GM19351 (cell line): ENCODE data around the gene SERINC3.

Experiments
- ATAC-seq: cut with Tn5 transposase; IDR thresholded peaks from one replicate; pipeline ENCODE4 v1.9.1; 2021; ENCODE audit warnings: mild to moderate bottlenecking, moderate library complexity; ENCODE audit not compliant: unreplicated experiment

The SERINC3 gene

GRCh38 chr20:44468044-44468782, 53.7 kb downstream of the SERINC3 start:
- ATAC-seq, result no peak

- ATAC-seq, result no peak
These were observed 54.5 kb downstream of the SERINC3 start for GRCh38 chr20:44467289-44467883.

- no peak for ATAC-seq
These were observed 56.8 kb downstream of the SERINC3 start for GRCh38 chr20:44465001-44465560.

GRCh38 chr20:44464514-44464913, 57.4 kb downstream of the SERINC3 start:
- ATAC-seq, result no peak

DNA sequence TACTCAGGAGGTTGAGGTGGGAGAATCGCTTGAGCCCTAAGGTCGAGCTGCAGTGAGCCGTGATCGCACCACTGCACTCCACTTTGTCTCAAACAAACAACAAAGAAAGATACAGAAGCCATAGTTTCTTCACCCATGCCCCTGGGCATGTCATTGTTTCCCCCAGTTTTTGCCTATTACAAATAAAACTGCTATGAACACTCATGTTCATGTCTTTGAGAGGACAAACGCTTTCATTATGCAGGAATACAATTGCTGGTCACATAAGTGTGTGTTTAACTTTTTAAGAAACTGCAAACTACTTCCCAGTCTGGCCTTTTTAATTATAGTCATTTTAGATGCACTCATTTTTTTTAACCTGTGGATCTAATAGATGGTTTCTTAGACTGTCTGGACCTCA, 58.4 kb downstream of the SERINC3 start:
- ATAC-seq, result no peak

- no peak for ATAC-seq
These were observed 60.1 kb downstream of the SERINC3 start for GRCh38 chr20:44461803-44462174.

DNA sequence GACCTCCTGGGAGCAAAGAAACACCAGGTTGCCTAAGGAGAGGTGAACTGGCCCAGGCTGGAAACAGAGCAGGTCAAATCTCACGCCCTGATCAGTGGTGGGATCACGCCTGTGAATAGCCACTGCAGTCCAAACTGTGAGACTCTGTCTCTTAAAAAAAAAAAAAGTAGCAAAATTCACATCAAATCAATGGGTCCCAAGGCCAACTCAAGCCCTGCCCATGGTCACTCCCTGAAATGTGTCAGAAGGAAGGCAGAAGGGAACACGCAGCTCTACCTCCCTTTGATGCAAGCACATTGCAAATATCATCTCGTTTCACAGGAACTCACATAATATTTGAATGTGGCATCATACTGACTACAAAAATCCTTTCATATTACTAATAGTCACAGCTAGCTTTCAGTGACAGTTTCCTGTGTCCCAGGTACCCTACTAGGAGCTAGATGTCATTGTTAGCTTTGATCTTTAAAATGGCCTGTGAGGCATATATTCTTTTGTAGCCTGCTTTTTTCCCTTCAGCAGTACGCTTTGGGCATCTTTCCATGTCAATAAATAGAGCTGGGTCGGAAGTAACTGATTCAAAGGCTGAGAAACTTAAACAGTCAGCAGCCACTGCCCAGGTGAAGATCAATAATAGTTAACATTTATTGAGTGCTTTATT, 60.6 kb downstream of the SERINC3 start:
- ATAC-seq, result no peak

- no peak for ATAC-seq
These were observed 61.1 kb downstream of the SERINC3 start for GRCh38 chr20:44460795-44461141.

- ATAC-seq, result no peak
These were observed 62.6 kb downstream of the SERINC3 start for GRCh38 chr20:44459271-44459670.

GRCh38 chr20:44457016-44457415, 64.9 kb downstream of the SERINC3 start:
- no peak for ATAC-seq

GRCh38 chr20:44456611-44457010, 65.3 kb downstream of the SERINC3 start:
- no peak for ATAC-seq

- no peak for ATAC-seq
These were observed 66.7 kb downstream of the SERINC3 start for GRCh38 chr20:44455126-44455525.

DNA sequence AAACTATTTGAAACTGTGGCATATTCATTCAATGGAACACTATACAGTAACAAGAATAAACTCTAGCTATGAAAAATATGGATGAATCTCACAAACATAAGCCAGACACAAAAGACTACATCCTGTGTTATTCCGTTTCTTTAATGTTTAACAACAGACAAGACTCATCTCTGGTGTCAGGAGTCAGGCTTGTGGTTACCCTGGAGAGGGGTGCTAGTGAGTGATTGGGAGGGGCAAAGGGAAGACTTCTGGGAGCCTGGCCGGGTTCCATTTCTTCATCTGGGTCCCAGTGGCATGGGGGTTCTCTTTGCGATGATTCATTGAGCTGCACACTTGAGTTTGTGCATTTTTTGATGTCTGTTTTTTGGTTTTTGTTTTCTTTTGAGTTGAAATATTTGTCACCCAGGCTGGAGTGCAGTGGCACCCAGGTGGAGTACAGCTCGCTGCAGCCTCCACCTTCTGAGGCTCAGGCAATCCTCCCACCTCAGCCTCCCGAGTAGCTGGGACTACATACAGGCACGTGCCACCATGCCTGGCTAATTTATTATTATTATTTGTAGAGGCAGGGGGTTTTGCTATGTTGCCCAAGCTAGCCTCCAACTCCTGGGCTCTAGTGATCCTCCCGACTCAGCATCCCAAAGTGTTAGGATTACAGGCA, 67.4 kb downstream of the SERINC3 start:
- no peak for ATAC-seq

DNA sequence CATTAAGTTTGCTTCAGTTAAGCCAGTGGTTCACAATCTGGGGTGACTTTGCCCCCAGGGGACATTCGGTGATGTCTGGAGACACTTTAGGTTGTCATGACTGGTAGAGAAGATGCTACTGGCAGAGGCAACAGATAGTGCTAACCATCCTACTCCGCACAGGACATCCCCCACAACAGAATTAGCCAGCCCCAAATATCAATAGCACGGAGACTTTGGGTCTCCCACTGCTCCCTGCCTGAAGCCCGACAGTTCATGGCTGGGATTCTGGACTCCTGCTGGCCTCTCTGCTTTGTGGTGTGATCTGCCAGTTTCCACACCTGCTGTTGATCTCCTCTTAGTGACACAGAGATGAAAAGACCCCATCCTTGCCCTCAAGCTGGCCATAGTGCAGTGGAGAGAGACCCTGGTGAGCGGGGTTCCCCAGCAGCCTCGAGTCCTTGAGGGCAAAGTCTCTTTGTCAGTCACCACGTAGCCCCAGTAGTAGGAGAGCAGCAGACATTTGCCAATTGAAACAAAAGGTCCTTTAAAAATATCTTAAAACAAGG, 70.9 kb downstream of the SERINC3 start:
- no peak for ATAC-seq

DNA sequence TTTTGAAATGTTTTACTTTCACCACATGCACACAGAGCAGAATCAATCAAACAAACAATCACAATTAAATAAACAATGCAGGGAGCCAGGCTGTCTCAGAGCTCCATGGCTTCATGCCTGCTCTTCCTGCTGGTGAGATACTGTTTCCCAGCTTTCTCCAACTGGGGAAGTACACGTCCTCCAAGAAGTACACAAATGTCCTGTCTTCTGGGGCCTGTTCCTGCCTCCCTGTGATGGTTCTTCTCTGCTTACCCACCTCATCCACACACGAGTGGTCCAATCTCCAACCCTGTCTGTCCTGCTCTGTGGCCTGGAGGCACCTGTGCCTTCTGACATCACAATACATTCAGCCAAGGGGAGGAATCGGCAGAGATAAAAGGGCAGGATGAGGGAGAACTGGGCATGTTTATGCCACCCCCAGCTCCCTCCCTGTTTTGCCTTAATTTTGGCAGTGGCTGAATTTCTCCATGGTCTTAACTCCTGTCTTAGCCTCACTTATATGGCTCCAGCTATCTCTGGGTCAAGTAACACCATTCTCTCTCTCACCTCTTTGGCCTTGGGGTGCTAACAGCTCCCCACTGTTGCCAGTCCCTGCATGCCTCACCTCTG, 71.5 kb downstream of the SERINC3 start:
- ATAC-seq, result no peak

- ATAC-seq, result no peak
These were observed 72.0 kb downstream of the SERINC3 start for GRCh38 chr20:44449864-44450263.

DNA sequence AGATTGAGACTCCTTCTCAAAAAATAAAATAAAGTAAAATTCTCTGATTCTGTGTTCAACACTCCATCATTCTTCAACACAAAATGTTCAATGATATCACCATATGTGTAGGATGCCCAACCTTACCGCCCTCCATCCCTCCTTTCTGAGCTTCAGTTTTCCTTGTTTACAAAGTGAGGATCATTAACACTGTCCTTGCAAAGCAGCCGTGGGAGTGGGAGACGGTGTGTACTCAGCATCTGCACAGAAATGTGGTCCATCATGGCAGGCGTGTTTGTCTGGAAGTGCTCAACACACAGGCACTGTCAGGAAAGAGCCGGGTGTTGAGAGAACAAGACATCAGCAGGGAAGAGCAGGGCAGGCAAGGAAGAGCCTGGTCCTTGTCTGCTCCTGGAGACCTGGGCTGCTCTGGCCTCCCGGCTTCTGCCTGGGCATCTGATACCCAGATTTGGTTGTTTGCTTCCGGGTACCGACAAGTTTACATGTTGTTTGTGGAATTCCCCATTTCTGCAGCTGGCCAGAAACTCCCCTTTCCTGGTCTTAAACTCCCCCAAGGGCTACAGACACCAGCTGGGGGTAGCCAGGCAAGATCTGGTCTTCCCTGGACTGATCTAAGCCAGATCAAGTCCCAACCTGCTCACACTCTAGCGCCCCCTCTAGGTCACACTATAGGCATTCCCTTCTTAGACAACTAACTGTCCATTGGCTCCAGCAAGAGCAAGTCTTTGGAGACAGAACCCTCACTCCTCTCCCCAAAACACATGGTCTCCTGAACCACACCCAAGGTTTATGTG, 72.9 kb downstream of the SERINC3 start:
- no peak for ATAC-seq

- ATAC-seq, result no peak
These were observed 73.9 kb downstream of the SERINC3 start for GRCh38 chr20:44447827-44448419.
